ENCODE data around the gene CCDC97. TPM values are rescaled to one million over a fixed set of nuclear protein-coding genes. Genes with fewer than 3 reads are reported as not detected.

Gene CCDC97
- total RNA-seq, 1 experiment from 2014 or later = 25.5 TPM

DNA sequence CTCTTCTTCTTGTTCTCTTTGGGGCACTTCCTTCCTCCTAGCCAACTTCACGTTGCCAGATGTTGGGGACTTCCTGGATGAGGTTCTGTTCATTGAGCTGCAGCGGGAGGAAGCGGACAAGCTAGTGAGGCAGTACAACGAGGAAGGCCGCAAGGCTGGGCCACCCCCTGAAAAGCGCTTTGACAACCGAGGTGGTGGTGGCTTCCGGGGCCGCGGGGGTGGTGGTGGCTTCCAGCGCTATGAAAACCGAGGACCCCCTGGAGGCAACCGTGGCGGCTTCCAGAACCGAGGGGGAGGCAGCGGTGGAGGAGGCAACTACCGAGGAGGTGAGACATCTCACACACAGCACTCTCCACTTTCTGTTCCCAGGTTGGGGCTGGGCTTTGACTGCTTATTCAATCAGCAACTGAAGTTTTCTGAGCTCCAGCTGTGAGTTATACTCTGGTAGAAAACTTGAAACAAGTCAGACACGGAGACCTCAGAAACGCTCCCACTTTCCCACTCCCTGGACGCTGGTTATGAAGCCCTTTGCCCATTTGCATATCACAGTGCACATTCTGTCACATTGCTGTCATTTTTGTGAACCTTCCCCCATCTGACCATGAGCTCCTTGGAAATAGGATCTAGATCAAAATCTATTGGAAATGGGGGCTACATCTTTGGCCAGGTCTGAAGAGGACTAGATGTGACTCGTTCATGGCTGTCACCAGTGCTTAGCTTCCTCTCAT is 7.2 kb upstream of the CCDC97 start:
- ChIA-PET POLR2A (no interaction called here), CTCF (no interaction called here)
- H3K9me3 ChIP-seq (ENCODE audit: control insufficient read depth, insufficient read depth, low read depth, low read length) = no peaks in the 10 kb centered on the region
- intact Hi-C loops (cut with micrococcal nuclease; ENCODE audit: unreplicated experiment) (no loop called here), in situ Hi-C loops (cut with HindIII; ENCODE audit: low pct_unique_long_range_greater_than_20kb, low sequenced_read_pairs) (no loop called here)
- no peak for ATAC-seq
- peaks cover 8% of the 10 kb centered on the region for H3K36me3 ChIP-seq (ENCODE audit: control insufficient read depth, insufficient read depth, low read length)
- TF ChIP-seq, protein P1, sequence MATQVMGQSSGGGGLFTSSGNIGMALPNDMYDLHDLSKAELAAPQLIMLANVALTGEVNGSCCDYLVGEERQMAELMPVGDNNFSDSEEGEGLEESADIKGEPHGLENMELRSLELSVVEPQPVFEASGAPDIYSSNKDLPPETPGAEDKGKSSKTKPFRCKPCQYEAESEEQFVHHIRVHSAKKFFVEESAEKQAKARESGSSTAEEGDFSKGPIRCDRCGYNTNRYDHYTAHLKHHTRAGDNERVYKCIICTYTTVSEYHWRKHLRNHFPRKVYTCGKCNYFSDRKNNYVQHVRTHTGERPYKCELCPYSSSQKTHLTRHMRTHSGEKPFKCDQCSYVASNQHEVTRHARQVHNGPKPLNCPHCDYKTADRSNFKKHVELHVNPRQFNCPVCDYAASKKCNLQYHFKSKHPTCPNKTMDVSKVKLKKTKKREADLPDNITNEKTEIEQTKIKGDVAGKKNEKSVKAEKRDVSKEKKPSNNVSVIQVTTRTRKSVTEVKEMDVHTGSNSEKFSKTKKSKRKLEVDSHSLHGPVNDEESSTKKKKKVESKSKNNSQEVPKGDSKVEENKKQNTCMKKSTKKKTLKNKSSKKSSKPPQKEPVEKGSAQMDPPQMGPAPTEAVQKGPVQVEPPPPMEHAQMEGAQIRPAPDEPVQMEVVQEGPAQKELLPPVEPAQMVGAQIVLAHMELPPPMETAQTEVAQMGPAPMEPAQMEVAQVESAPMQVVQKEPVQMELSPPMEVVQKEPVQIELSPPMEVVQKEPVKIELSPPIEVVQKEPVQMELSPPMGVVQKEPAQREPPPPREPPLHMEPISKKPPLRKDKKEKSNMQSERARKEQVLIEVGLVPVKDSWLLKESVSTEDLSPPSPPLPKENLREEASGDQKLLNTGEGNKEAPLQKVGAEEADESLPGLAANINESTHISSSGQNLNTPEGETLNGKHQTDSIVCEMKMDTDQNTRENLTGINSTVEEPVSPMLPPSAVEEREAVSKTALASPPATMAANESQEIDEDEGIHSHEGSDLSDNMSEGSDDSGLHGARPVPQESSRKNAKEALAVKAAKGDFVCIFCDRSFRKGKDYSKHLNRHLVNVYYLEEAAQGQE (IDR thresholded peaks at IDR 0.05; ENCODE audit: insufficient read depth in 1 of 2, low read depth in 2 of 2, low read length in 1 of 2) = no peak
- TF ChIP-seq POLR2AphosphoS5 (IDR thresholded peaks at IDR 0.05; ENCODE audit: low read depth, low read length) = no peak
- TF ChIP-seq, protein P2, sequence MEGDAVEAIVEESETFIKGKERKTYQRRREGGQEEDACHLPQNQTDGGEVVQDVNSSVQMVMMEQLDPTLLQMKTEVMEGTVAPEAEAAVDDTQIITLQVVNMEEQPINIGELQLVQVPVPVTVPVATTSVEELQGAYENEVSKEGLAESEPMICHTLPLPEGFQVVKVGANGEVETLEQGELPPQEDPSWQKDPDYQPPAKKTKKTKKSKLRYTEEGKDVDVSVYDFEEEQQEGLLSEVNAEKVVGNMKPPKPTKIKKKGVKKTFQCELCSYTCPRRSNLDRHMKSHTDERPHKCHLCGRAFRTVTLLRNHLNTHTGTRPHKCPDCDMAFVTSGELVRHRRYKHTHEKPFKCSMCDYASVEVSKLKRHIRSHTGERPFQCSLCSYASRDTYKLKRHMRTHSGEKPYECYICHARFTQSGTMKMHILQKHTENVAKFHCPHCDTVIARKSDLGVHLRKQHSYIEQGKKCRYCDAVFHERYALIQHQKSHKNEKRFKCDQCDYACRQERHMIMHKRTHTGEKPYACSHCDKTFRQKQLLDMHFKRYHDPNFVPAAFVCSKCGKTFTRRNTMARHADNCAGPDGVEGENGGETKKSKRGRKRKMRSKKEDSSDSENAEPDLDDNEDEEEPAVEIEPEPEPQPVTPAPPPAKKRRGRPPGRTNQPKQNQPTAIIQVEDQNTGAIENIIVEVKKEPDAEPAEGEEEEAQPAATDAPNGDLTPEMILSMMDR (IDR thresholded peaks at IDR 0.05) = no peak
- TF ChIP-seq TCF7L2 (IDR thresholded peaks at IDR 0.05; ENCODE audit: low read depth, low read length) = no peak
- no peak for TF ChIP-seq SIN3A (IDR thresholded peaks at IDR 0.05; ENCODE audit: borderline replicate concordance, insufficient read depth, low read depth, low read length)
- no peak for DNase-seq (ENCODE audit: low read depth, low spot score)
- H3K27ac ChIP-seq (ENCODE audit: low read length) = no peak overlapping the region
- H3K4me3 ChIP-seq (ENCODE audit: low read depth in 2 of 2, low read length in 2 of 2) = no peak overlapping the region
- BruUV-seq (replicated peaks) = no TSS peak
- H3K4me1 ChIP-seq (ENCODE audit: control insufficient read depth, insufficient read depth, low read length) = no peaks in the 10 kb centered on the region
- H3K27me3 ChIP-seq (ENCODE audit: control insufficient read depth, insufficient read depth, low read length) = no peaks in the 10 kb centered on the region

- H3K36me3 ChIP-seq (ENCODE audit: control insufficient read depth, insufficient read depth, low read length) = peaks cover 8% of the 10 kb centered on the region
- ChIA-PET POLR2A (no interaction called here), CTCF (interaction anchor here (0.6 kb wide), 1 partner anchor 85 kb away, joined by 6 read pairs; the partner anchor contains the start of gene AXL)
- in situ Hi-C loops (cut with HindIII; ENCODE audit: low pct_unique_long_range_greater_than_20kb, low sequenced_read_pairs) (no loop called here), intact Hi-C loops (cut with micrococcal nuclease; ENCODE audit: unreplicated experiment) (no loop called here)
- no peak overlapping the region for H3K27ac ChIP-seq (ENCODE audit: low read length)
- H3K9me3 ChIP-seq (ENCODE audit: control insufficient read depth, insufficient read depth, low read depth, low read length) = no peaks in the 10 kb centered on the region
- no peak overlapping the region for H3K4me3 ChIP-seq (ENCODE audit: low read depth in 2 of 2, low read length in 2 of 2)
- no peak for DNase-seq (ENCODE audit: low read depth, low spot score)
- peaks cover 9% of the 10 kb centered on the region for H3K4me1 ChIP-seq (ENCODE audit: control insufficient read depth, insufficient read depth, low read length)
- BruUV-seq (replicated peaks) = no TSS peak
- TF ChIP-seq, protein P1 (IDR thresholded peaks at IDR 0.05; ENCODE audit: insufficient read depth in 1 of 2, low read depth in 2 of 2, low read length in 1 of 2) = no peak
- TF ChIP-seq, protein P2 (IDR thresholded peaks at IDR 0.05) = no peak
- TF ChIP-seq TCF7L2 (IDR thresholded peaks at IDR 0.05; ENCODE audit: low read depth, low read length) = no peak
- H3K27me3 ChIP-seq (ENCODE audit: control insufficient read depth, insufficient read depth, low read length) = no peaks in the 10 kb centered on the region
- ATAC-seq = no peak
Measured at GRCh38 chr19:41303954-41304353, 6.0 kb upstream of the CCDC97 start.
